Panc1 (cell line): ENCODE results near the gene SLIT3.

Experiments
- CTCF ChIP-seq: fragments of 450-650 bp; IDR thresholded peaks from 2 replicates; pipeline ENCODE4 v1.5.1; 2017; ENCODE audit warnings: mild to moderate bottlenecking
- POLR2AphosphoS5 ChIP-seq: IDR thresholded peaks from 2 replicates; pipeline ENCODE4 v1.6.1; 2012; ENCODE audit warnings: mild to moderate bottlenecking, low read depth, low read length, moderate library complexity
- REST ChIP-seq, 2 experiments: IDR thresholded peaks; 2 replicates each; pipeline ENCODE4 v1.6.1; 2011 to 2012; ENCODE audit warnings: low read depth in 2 of 2, control low read depth in 1 of 2, low read length in 1 of 2, mild to moderate bottlenecking in 1 of 2, moderate library complexity in 1 of 2; ENCODE audit not compliant: insufficient read depth in 1 of 2
- TCF7L2 ChIP-seq: IDR thresholded peaks from 2 replicates; pipeline ENCODE4 v1.6.1; 2011; ENCODE audit warnings: mild to moderate bottlenecking, low read depth, low read length, inconsistent platforms

GRCh38 chr5:168979135-168979534 lies 321.8 kb downstream of the SLIT3 start:
- TF ChIP-seq CTCF (no peak), TCF7L2 (no peak), REST (IDR thresholded peaks at IDR 0.05; ENCODE audit: insufficient read depth in 1 of 2, low read depth in 2 of 2, low read length in 1 of 2) (no peak), POLR2AphosphoS5 (no peak)
